ENCODE data around the gene GREM2.

DNA sequence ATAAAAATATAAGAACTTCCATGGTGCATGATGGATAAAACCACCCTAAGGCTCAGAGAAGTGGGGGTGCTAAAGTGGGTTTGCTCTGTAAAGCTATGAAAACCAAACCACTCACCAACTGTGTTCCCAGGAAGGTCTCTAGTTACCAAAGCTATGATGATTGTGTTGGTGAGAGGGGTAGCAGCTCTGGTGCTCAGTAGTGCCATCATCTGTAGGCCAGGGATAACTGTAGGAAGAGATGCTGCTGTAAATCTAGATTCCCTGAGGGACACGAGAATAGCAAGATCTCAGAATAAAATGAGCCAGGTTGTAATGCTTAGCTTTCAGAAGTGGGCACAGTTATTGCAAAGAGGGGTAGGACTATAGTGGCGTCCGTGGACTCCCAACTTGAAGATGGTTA is 124.5 kb downstream of the GREM2 start:
- no peak for TF ChIP-seq POLR2A (IDR thresholded peaks at IDR 0.05; ENCODE audit: low read depth, low read length)
- no peak for TF ChIP-seq KAT2A (conservative IDR thresholded peaks at IDR 0.05; ENCODE audit: control insufficient read depth, low read depth, low read length)
- no peak for TF ChIP-seq MEF2B (IDR thresholded peaks at IDR 0.05; ENCODE audit: partially characterized antibody, poor library complexity, severe bottlenecking)
- TF ChIP-seq, protein P1, sequence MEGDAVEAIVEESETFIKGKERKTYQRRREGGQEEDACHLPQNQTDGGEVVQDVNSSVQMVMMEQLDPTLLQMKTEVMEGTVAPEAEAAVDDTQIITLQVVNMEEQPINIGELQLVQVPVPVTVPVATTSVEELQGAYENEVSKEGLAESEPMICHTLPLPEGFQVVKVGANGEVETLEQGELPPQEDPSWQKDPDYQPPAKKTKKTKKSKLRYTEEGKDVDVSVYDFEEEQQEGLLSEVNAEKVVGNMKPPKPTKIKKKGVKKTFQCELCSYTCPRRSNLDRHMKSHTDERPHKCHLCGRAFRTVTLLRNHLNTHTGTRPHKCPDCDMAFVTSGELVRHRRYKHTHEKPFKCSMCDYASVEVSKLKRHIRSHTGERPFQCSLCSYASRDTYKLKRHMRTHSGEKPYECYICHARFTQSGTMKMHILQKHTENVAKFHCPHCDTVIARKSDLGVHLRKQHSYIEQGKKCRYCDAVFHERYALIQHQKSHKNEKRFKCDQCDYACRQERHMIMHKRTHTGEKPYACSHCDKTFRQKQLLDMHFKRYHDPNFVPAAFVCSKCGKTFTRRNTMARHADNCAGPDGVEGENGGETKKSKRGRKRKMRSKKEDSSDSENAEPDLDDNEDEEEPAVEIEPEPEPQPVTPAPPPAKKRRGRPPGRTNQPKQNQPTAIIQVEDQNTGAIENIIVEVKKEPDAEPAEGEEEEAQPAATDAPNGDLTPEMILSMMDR (IDR thresholded peaks at IDR 0.05 in 2 of 3, conservative IDR thresholded peaks at IDR 0.05 in 1 of 3; ENCODE audit: control insufficient read depth in 2 of 3, extremely low read depth in 1 of 3, insufficient read depth in 1 of 3, low read depth in 3 of 3, low read length in 3 of 3) = no peak

All from GM12878 (cell line).